ENCODE measurements around the gene MPDZ.

The MPDZ gene

DNA sequence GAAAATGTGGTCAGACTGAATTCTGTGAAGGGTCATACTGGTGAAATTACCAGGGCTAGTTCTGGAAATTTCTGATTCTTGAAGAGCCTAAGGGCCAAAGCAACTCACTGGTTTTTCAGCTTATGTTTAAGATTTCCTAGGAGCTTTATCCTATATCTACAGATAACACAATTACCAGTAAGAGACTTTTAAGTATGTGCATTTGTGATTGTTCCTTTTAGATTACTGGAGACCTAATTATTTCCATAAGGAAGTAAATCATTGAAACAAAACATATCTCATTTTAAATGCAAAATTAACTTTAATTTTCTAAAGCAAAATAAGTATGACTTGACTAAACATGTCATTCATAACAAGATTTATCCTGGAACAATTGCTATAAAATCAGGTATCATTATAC is 134.2 kb downstream of the MPDZ start:
- peak overlapping the region in 1 of 21 experiments; percentile 12 for H3K27ac ChIP-seq

GRCh38 chr9:13144166-13144775 is 135.2 kb downstream of the MPDZ start:
- no peak overlapping the region for H3K4me3 ChIP-seq
- peak overlapping the region in 1 of 21 experiments; percentile 16 for H3K27ac ChIP-seq

More for the DNA sequence above, 134.2 kb downstream of the MPDZ start:
- H3K4me3 ChIP-seq: no peak overlapping the region

DNA sequence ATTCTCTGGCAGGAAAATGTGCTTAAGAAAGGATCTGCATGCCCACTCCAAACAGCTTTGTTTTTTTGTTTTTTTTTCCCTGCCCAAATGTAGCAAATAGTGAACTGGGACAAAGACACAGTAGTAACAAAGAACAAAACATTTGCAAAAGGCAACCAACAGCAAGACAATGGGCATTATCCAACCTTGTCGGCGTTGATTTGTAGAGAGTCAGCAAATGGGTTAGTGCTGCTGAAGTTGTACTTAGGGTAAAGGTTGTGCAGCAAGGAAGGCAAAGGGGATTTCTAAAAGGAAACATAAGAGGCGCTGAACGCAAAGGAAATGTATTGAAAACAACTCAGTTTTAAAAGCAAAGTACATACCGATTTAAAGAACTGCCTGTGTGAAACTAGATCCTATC is 136.2 kb downstream of the MPDZ start:
- H3K27ac ChIP-seq: no peak overlapping the region
- H3K4me3 ChIP-seq: no peak overlapping the region

DNA sequence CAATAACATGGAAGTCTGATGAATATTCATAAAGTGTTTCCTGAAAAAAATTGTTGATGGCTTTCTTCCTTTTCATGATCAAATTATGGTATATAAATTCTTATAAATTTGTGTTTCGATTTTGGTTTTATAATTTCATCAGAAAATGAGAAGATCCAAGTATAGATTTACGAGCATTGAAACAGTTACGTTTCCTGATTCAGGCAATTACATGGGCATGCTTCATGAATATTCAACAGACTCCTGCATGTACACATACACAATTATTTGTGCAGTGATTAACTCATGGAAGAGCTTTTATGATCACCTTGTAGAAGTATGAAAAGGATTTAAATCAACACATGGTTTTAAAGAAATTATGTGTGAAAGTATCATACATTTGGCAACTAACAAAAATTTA is 136.7 kb downstream of the MPDZ start:
- Histone ChIP-seq H3K4me3 (no peak overlapping the region), H3K27ac (no peak overlapping the region)

GRCh38 chr9:13141629-13142028 is 137.9 kb downstream of the MPDZ start:
- no peak overlapping the region for H3K4me3 ChIP-seq
- H3K27ac ChIP-seq: no peak overlapping the region

GRCh38 chr9:13140843-13141592 is 138.5 kb downstream of the MPDZ start:
- H3K27ac ChIP-seq: no peak overlapping the region
- no peak overlapping the region for H3K4me3 ChIP-seq

GRCh38 chr9:13139641-13140171 is 139.8 kb downstream of the MPDZ start:
- no peak overlapping the region for H3K4me3 ChIP-seq

GRCh38 chr9:13137426-13137825 is 142.1 kb downstream of the MPDZ start:
- Histone ChIP-seq H3K27ac (no peak overlapping the region), H3K4me3 (no peak overlapping the region)

More at GRCh38 chr9:13139641-13140171, 139.8 kb downstream of the MPDZ start:
- H3K27ac ChIP-seq: peak overlapping the region in 3 of 21 experiments; percentile 38 to 59 (median 43)

GRCh38 chr9:13131991-13132390 is 147.5 kb downstream of the MPDZ start:
- Histone ChIP-seq H3K27ac (no peak overlapping the region), H3K4me3 (no peak overlapping the region)

DNA sequence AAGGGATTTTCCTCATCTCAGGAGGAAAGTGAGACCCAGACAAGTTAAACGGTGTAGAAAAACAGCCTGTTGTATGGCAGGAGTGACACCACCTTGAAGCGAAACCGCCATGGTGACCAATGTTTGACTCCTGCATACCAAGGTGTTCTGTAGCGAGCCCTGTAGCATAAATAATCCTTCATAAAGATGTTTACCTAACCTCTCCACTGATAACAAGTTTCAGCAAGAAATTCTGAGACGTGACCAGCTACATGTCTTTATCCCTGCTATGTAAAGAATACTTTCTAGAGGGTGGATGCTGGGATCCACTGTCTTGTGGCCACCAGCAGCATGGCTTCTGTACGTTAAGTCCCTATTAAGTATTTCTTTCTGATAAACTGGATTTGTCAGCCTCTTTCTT is 148.1 kb downstream of the MPDZ start:
- no peak overlapping the region for H3K27ac ChIP-seq
- no peak overlapping the region for H3K4me3 ChIP-seq

DNA sequence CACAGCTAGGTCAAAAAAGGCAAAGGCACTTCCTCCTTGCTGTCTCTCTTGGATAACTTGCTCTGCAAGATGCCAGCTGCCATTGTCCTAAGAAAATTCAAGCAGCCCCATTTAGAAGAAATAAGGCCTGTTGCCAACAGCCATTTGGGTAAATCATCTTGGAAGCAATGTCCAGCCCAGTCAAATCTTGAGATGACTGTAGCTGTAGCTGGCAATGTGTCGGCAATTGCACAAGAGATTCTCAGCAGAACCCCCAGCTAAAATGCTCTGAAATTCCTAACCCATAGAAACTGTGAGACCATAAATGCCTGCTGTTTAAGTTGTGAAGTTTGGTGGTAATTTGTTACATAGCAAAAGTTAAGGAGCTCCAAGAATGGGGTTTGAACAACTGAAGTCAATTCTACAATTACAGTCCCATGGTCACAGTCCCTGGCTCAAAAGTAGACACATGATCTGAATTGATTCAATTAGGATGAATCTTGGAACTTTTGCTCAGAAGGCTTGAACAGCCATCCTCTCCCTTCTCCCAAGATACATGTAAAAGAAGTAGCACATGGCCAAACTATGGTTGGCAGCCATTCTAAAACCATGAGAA is 151.1 kb downstream of the MPDZ start:
- Histone ChIP-seq H3K27ac (no peak overlapping the region), H3K4me3 (no peak overlapping the region)

- H3K27ac ChIP-seq: no peak overlapping the region
- no peak overlapping the region for H3K4me3 ChIP-seq
These were observed 152.4 kb downstream of the MPDZ start for GRCh38 chr9:13127131-13127530.

DNA sequence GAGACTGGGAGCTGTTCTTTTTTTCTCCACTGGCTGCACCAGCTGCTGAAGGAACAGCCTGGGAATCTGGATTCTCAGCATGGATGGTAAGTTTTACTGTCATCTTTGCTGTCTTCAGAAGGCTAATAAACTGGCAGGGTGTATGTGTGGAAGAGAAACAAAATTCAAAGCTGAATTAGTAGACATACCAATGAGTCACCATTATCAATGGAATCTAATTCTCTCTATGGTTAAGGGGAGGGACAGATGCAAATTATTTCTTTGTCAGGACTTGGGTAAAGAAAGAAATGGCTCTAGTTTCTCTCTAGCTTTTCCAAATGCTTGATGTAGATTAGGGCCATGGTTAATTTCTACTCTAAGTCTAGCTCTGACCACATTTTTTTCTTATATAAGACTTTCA is 154.2 kb downstream of the MPDZ start:
- H3K27ac ChIP-seq: no peak overlapping the region

GRCh38 chr9:13122756-13123369 is 156.6 kb downstream of the MPDZ start:
- H3K4me3 ChIP-seq: no peak overlapping the region
- no peak overlapping the region for H3K27ac ChIP-seq

More for the DNA sequence above, 154.2 kb downstream of the MPDZ start:
- no peak overlapping the region for H3K4me3 ChIP-seq

DNA sequence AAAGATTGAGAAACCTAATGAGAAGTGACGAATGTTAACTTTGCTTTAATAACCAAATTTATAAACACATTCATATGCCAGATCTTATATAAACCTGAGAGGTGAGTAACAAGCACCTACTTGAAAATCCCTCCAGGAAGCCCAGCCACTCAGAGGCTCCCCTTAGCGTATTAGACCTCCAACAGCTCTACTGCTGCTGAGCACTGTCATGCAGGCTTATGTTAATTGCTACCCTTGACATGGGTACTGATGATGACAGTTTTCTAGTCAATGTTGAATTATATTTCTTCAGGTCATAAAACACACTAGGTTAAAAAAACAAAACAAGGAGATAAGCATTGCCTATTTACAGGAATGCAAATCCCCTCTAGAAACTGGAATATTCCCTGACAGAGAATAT is 161.2 kb downstream of the MPDZ start:
- H3K27ac ChIP-seq: no peak overlapping the region
- no peak overlapping the region for H3K4me3 ChIP-seq

DNA sequence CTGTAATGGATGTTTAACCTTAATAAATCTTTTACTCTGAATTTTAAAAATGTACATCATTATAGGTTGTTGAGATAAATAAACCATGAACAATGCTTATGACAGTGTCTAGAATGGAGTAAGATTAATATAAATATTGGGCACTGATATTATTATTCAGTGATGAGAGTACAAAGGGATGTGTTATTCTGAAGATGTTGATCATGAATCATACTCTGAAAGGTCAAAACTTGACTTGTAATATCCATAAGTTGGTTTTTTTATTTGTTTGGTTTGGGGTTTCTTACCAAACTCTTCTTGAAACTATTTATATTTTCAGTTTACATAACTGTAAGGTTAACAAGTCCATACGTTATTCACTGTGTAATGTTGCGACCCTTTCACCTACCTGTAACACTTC is 163.2 kb downstream of the MPDZ start:
- H3K27ac ChIP-seq: no peak overlapping the region

DNA sequence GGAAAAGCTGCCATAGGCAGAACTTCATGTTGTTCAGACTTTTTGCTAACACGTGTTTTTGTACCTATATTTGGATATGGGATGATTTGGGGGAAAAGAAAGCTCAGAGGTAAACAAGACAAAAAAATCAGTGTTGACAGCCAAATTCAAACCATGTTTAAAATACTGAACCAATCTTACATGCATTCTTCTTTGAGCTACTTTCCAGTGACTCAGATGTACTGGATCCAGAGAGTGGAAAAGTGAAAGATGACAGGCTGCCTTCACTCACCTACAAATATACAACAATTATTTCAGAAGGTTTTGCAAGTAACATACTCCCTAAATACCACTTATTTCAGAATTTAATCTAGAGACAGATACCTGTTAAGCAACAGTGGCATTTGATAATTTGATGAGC is 165.7 kb downstream of the MPDZ start:
- no peak overlapping the region for H3K4me3 ChIP-seq
- peak overlapping the region in 2 of 21 experiments; percentile 2 to 12 for H3K27ac ChIP-seq

More for the DNA sequence above, 163.2 kb downstream of the MPDZ start:
- no peak overlapping the region for H3K4me3 ChIP-seq

DNA sequence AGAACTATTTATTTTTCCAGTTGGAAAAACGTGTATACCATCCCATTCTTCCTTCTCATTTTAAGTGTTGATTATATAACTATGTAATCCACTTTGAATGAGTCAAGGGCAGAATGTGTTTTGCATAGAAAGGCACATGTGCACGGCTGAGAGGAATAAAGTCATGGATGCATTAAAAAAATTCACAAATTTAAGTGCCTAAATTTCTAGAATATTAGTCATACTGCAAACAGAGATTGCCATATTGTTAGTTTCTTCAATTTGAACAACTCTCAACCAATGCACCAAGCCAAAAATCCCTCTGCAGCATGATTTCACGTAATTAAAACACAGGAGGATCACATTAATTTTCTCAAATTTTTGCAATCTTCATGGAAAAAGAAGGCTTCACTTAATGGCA is 166.3 kb downstream of the MPDZ start:
- Histone ChIP-seq H3K27ac (peak overlapping the region in 1 of 21 experiments; percentile 12), H3K4me3 (no peak overlapping the region)

GRCh38 chr9:13111778-13112177 is 167.7 kb downstream of the MPDZ start:
- Histone ChIP-seq H3K4me3 (no peak overlapping the region), H3K27ac (no peak overlapping the region)

DNA sequence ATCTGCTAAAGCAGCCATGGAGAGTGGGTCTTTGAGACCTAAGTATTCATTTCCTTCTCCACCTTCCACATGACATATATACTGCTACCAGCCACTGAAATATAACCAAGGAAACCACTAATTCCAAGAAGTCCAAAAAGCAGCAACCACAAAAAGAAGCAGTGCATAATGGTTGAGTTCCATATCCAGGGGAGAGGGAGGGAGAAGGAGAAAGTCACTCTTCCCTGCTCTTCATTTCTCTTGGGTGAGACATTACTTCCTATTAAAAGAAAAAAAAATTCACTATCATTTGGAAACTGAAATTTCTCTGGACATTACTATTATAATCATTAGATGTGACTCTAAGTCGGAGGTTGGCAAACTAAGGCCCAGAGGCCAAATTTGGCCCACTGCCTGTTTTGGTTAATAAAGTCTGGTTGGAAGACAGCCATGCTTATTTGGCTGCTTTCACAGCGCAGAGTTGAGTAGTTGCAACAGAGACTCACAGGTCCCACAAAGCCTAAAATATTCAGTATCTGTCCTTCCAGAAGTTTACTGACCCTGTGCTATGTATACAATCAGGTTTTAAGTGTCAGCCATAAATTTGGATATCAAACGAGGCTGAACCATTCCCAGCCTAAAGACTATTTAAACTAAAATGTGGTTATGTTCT is 168.6 kb downstream of the MPDZ start:
- H3K4me3 ChIP-seq: no peak overlapping the region
- H3K27ac ChIP-seq: no peak overlapping the region

Data from skin epidermis (tissue), 12 donors.